Testis (tissue), 3 donors: Measurements from ENCODE around the gene IGFBP1. TPM values are rescaled to one million over a fixed set of nuclear protein-coding genes. Genes with fewer than 3 reads are reported as not detected.

Source experiments
- DNase-seq: peaks from one replicate; pipeline ENCODE4 v3.0.0-alpha.2; 2019
- H3K27ac ChIP-seq, 2 donors: fragments of 200-600 bp; sonication (generic); one replicate each; pipeline ENCODE4 v1.5.1; 2019
- H3K27me3 ChIP-seq: fragments of 200-600 bp; sonication (generic); one replicate; pipeline ENCODE4 v1.5.1; 2019
- H3K36me3 ChIP-seq: fragments of 200-600 bp; sonication (generic); one replicate; pipeline ENCODE4 v1.5.1; 2017; ENCODE audit warnings: low read depth; ENCODE audit errors: missing control alignments
- H3K4me1 ChIP-seq: fragments of 200-600 bp; sonication (generic); one replicate; pipeline ENCODE4 v1.5.1; 2019
- H3K4me3 ChIP-seq, 2 donors: fragments of 200-600 bp; sonication (generic); one replicate each; pipeline ENCODE4 v1.5.1; 2017 to 2019
- H3K9me3 ChIP-seq: fragments of 200-600 bp; sonication (generic); one replicate; pipeline ENCODE4 v1.5.1; 2017
- CTCF ChIP-seq, 3 experiments: fragments of 450-650 bp in 2 of 3; fragments of 200-600 bp in 1 of 3; sonication (generic) in 1 of 3; IDR thresholded peaks; one replicate each; pipeline ENCODE4 v1.5.1; 2016 to 2019; ENCODE audit warnings: antibody characterized with exemption in 3 of 3, mild to moderate bottlenecking in 2 of 3, moderate library complexity in 1 of 3
- POLR2A ChIP-seq: fragments of 450-650 bp; IDR thresholded peaks from one replicate; pipeline ENCODE4 v1.6.1; 2017; ENCODE audit warnings: antibody characterized with exemption, mild to moderate bottlenecking, moderate library complexity
- WGBS, 2 donors: methylation state at CpG; one replicate each; pipeline ENCODE4 v1.1.5; 2018; 5-methylcytosine and 5-hydroxymethylcytosine counted together
- intact Hi-C: fragments of 100-400 bp; cut with DNase I; formaldehyde crosslinking; loops from one replicate; pipeline ENCODE4 v1.15.1; 2023; ENCODE audit warnings: low total_unique reads
- polyA plus RNA-seq: library from polyadenylated mRNA; stranded (reverse); fragments of 350-450 nt; fragmentation: Illumina TruSeq; extraction: RNeasy Lipid Tissue Mini Kit (QIAGEN cat#74804); gene quantifications from one replicate; pipeline ENCODE4 v1.2.3, GENCODE V29; 2014; ENCODE audit warnings: low read depth, low replicate concordance; ENCODE audit not compliant: insufficient read depth
- total RNA-seq, 2 donors: library from RNA; depleted of rRNA; stranded (reverse); fragments of >200 nt; gene quantifications; one replicate each; pipeline ENCODE4 v1.2.3, GENCODE V29; 2016

Gene IGFBP1
- total and polyA plus RNA-seq, 3 donors from 2014 or later = 0.33 to 0.50 TPM; not detected in 1

GRCh38 chr7:45902820-45903219 lies 14.5 kb downstream of the IGFBP1 start:
- WGBS, 2 donors = 73 to 81% methylated on average over 1 of the region's 1 CpG
- Histone ChIP-seq H3K9me3 (no peaks in the 10 kb centered on the region), H3K4me1 (no peaks in the 10 kb centered on the region), H3K36me3 (no peaks in the 10 kb centered on the region), H3K27me3 (no peaks in the 10 kb centered on the region), H3K27ac (no peak overlapping the region), H3K4me3 (no peak overlapping the region)
- intact Hi-C loops = no loop called here
- TF ChIP-seq POLR2A = no peak
- no peak for TF ChIP-seq CTCF (IDR thresholded peaks at IDR 0.05)
- no peak for DNase-seq

DNA sequence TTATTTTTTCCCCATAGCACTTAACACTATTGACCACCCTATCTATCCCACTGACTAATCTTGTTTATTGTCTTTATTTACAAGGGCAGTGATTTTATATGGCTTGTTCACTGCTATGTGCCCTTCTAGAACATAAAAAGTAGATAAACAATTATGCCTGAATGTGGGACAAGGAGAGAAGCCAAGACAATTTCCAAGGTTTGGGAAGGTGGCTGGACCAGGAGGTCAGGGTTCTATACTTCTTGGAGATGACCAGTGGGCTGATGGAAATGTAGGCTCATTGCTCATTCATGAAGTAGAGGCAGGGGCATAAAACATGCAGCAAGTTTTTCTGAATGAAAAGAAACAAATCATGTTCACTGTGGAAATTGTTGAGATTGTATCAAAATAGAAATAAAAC lies 21.3 kb downstream of the IGFBP1 start:
- TF ChIP-seq POLR2A (no peak), CTCF (IDR thresholded peaks at IDR 0.05) (no peak)
- Histone ChIP-seq H3K9me3 (no peaks in the 10 kb centered on the region), H3K36me3 (no peaks in the 10 kb centered on the region), H3K4me1 (no peaks in the 10 kb centered on the region), H3K27ac (no peak overlapping the region), H3K27me3 (no peaks in the 10 kb centered on the region), H3K4me3 (no peak overlapping the region)
- intact Hi-C loops = no loop called here
- no peak for DNase-seq

GRCh38 chr7:45910855-45911254 lies 22.6 kb downstream of the IGFBP1 start:
- Histone ChIP-seq H3K9me3 (no peaks in the 10 kb centered on the region), H3K4me3 (no peak overlapping the region), H3K36me3 (no peaks in the 10 kb centered on the region), H3K4me1 (no peaks in the 10 kb centered on the region), H3K27ac (no peak overlapping the region), H3K27me3 (no peaks in the 10 kb centered on the region)
- TF ChIP-seq CTCF (IDR thresholded peaks at IDR 0.05) = no peak
- no peak for TF ChIP-seq POLR2A
- 89 to 96% methylated on average over 3 of the region's 3 CpGs for WGBS, 2 donors
- DNase-seq = no peak
- intact Hi-C loops = loop anchor here (10.0 kb wide), 1 partner anchor 1264 kb away; no protein-coding TSS in a partner anchor

DNA sequence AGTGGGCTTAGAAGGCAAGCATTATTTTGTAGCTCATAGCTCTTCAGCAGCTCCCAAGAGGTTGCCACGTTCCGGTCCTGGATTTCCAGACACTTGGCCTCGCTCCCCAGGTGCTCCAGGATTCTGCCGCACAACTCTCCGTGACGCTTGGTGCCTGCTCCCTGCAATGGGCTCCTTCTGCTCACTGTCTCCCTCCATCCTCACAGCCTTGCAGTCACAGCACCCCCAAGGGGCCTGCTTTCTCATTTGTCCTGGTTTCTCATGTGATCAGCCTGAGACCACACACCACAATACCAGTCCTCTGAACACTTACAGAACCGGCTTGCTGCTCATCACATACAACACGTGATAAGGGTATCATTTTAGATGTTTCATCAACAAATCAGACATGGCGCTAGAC lies 23.0 kb downstream of the IGFBP1 start:
- no peak overlapping the region for H3K27ac ChIP-seq
- 82 to 98% methylated on average over 9 of the region's 9 CpGs for WGBS, 2 donors
- intact Hi-C loops = loop anchor here (10.0 kb wide), 1 partner anchor 1263 kb away; no protein-coding TSS in a partner anchor
- H3K27me3 ChIP-seq = no peaks in the 10 kb centered on the region
- no peak for DNase-seq
- H3K9me3 ChIP-seq = no peaks in the 10 kb centered on the region
- no peaks in the 10 kb centered on the region for H3K36me3 ChIP-seq
- H3K4me3 ChIP-seq = no peak overlapping the region
- TF ChIP-seq POLR2A (no peak), CTCF (IDR thresholded peaks at IDR 0.05) (no peak)
- no peaks in the 10 kb centered on the region for H3K4me1 ChIP-seq

DNA sequence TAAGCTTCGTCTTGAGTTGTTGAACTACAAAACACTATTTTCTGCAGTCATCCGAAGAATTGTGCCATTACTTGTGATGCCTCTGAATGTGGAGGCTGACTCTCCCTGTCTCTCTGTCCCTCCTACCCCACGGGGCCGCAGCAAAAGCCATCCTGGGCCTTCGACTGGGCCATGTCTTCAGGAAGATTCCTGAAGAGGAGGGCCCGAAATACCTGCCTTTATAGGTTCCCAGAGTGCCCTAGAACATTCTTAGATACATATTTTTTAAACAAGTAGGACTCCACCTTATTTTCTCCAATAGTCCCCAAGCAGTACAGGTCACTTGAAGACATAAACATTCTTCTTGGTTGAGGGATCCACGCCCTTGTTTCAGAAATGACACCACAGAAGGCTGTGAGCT lies 24.7 kb downstream of the IGFBP1 start:
- no peaks in the 10 kb centered on the region for H3K9me3 ChIP-seq
- intact Hi-C loops = loop anchor here (10.0 kb wide), 1 partner anchor 1262 kb away; no protein-coding TSS in a partner anchor
- no peaks in the 10 kb centered on the region for H3K36me3 ChIP-seq
- no peaks in the 10 kb centered on the region for H3K4me1 ChIP-seq
- 94 to 95% methylated on average over 7 of the region's 7 CpGs for WGBS, 2 donors
- TF ChIP-seq POLR2A (no peak), CTCF (IDR thresholded peaks at IDR 0.05) (no peak)
- no peak overlapping the region for H3K4me3 ChIP-seq
- no peaks in the 10 kb centered on the region for H3K27me3 ChIP-seq
- no peak overlapping the region for H3K27ac ChIP-seq
- DNase-seq = no peak
